ENCODE results near the gene NDUFAF3. TPM values are rescaled to one million over a fixed set of nuclear protein-coding genes. Genes with fewer than 3 reads are reported as not detected.

The NDUFAF3 gene
- total RNA-seq, 1 experiment from 2014 or later = 38.8 TPM

DNA sequence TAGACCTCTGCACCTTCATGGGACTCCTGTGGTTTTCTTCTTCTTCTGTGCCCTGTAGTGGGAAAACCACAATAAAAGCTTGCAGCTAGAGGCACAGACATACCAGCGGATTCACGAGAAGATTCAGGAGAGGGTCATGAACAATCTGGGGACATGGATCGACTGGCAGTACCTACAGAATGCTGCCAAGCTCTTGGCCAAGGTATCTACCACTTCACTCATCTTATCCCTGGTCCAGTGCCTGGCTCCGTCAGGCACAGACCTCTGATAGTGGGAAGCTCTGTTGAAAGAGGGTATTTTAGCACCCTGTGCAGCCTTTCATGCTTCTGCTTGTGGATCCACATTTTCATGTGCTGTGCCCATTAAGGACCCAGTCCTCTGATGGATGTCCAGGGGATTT is 41.6 kb upstream of the NDUFAF3 start:
- Histone ChIP-seq H3K27ac (no peak overlapping the region), H3F3A (ENCODE audit: insufficient read depth, low read depth) (peaks cover 9% of the 10 kb centered on the region; the same call in 1 of the 2 replicates)
- CTCF ChIA-PET = no interaction called here

GRCh38 chr3:48982016-48982415 is 39.9 kb upstream of the NDUFAF3 start:
- ChIA-PET CTCF (no interaction called here), POLR2A (ENCODE audit: unreplicated experiment) (interaction anchor here (0.7 kb wide), 1 partner anchor 40 kb away, joined by 9 read pairs; the partner anchor contains the start of gene NDUFAF3)
- Histone ChIP-seq H3K9me2 (ENCODE audit: insufficient read depth) (no peaks in the 10 kb centered on the region), H4K20me1 (ENCODE audit: insufficient read depth) (no peaks in the 10 kb centered on the region), H3K36me3 (ENCODE audit: low read depth) (0 out of 2 replicates have a peak, but pooled peaks cover 3% of the 10 kb centered on the region), H3F3A (ENCODE audit: insufficient read depth, low read depth) (peaks cover 14% of the 10 kb centered on the region; the same call in 1 of the 2 replicates), H3K27me3 (ENCODE audit: insufficient read depth, low read depth) (no peaks in the 10 kb centered on the region), H3K4me1 (replicated peaks; ENCODE audit: insufficient read depth) (no peaks in the 10 kb centered on the region), H3K4me3 (no peak overlapping the region), H3K4me2 (no peak overlapping the region), H2AFZ (no peak overlapping the region), H3K79me2 (ENCODE audit: low read depth) (no peaks in the 10 kb centered on the region), H3K9me3 (ENCODE audit: insufficient read depth, low read depth) (no peaks in the 10 kb centered on the region), H3K27ac (no peak overlapping the region)
- intact Hi-C loops (cut with micrococcal nuclease; ENCODE audit: unreplicated experiment) = no loop called here
- TF ChIP-seq CTCF (conservative IDR thresholded peaks at IDR 0.05) (no peak), EZH2 (IDR thresholded peaks at IDR 0.05; ENCODE audit: low read depth) (no peak)
- no TSS peak for BruUV-seq (replicated peaks)
- DNase-seq = no peak

More for the DNA sequence above, 41.6 kb upstream of the NDUFAF3 start:
- Histone ChIP-seq H3K9me2 (ENCODE audit: insufficient read depth) (no peaks in the 10 kb centered on the region), H3K4me2 (no peak overlapping the region), H3K27me3 (ENCODE audit: insufficient read depth, low read depth) (no peaks in the 10 kb centered on the region), H3K4me1 (replicated peaks; ENCODE audit: insufficient read depth) (no peaks in the 10 kb centered on the region), H2AFZ (no peak overlapping the region), H3K9me3 (ENCODE audit: insufficient read depth, low read depth) (no peaks in the 10 kb centered on the region), H3K4me3 (no peak overlapping the region), H3K79me2 (ENCODE audit: low read depth) (no peaks in the 10 kb centered on the region), H3K36me3 (ENCODE audit: low read depth) (0 out of 2 replicates have a peak, but pooled peaks cover 3% of the 10 kb centered on the region), H4K20me1 (ENCODE audit: insufficient read depth) (no peaks in the 10 kb centered on the region)
- no peak for TF ChIP-seq EZH2 (IDR thresholded peaks at IDR 0.05; ENCODE audit: low read depth)
- no peak for TF ChIP-seq CTCF (conservative IDR thresholded peaks at IDR 0.05)
- BruUV-seq (replicated peaks) = no TSS peak
- intact Hi-C loops (cut with micrococcal nuclease; ENCODE audit: unreplicated experiment) = no loop called here
- no peak for DNase-seq
- POLR2A ChIA-PET (ENCODE audit: unreplicated experiment) = no interaction called here

GRCh38 chr3:48982686-48983085 is 39.2 kb upstream of the NDUFAF3 start:
- intact Hi-C loops (cut with micrococcal nuclease; ENCODE audit: unreplicated experiment) = no loop called here
- DNase-seq = no peak
- no TSS peak for BruUV-seq (replicated peaks)
- CTCF ChIA-PET = no interaction called here
- 0 out of 2 replicates have a peak, but pooled peaks cover 3% of the 10 kb centered on the region for H3K36me3 ChIP-seq (ENCODE audit: low read depth)
- peaks cover 13% of the 10 kb centered on the region; the same call in 1 of the 2 replicates for H3F3A ChIP-seq (ENCODE audit: insufficient read depth, low read depth)
- no peak overlapping the region for H3K4me3 ChIP-seq
- no peaks in the 10 kb centered on the region for H4K20me1 ChIP-seq (ENCODE audit: insufficient read depth)
- H3K4me1 ChIP-seq (replicated peaks; ENCODE audit: insufficient read depth) = no peaks in the 10 kb centered on the region
- H2AFZ ChIP-seq = no peak overlapping the region
- no peaks in the 10 kb centered on the region for H3K27me3 ChIP-seq (ENCODE audit: insufficient read depth, low read depth)
- H3K4me2 ChIP-seq = no peak overlapping the region
- TF ChIP-seq EZH2 (IDR thresholded peaks at IDR 0.05; ENCODE audit: low read depth) (no peak), CTCF (conservative IDR thresholded peaks at IDR 0.05) (no peak)
- POLR2A ChIA-PET (ENCODE audit: unreplicated experiment) = interaction anchor here (0.6 to 0.7 kb wide), 2 partner anchors 40 to 317 kb away, joined by 9 to 19 read pairs; partner anchors contain the start of gene NDUFAF3
- no peaks in the 10 kb centered on the region for H3K9me3 ChIP-seq (ENCODE audit: insufficient read depth, low read depth)
- H3K79me2 ChIP-seq (ENCODE audit: low read depth) = no peaks in the 10 kb centered on the region
- no peak overlapping the region for H3K27ac ChIP-seq
- H3K9me2 ChIP-seq (ENCODE audit: insufficient read depth) = no peaks in the 10 kb centered on the region
